Uterus (tissue), 4 donors: ENCODE data around the gene NRXN3. TPM values are rescaled to one million over a fixed set of nuclear protein-coding genes. Genes with fewer than 3 reads are reported as not detected.

ENCODE experiments used
- DNase-seq, 2 donors: peaks; one replicate each; pipeline ENCODE4 v3.0.0-alpha.2; 2019 to 2020
- H3K27ac ChIP-seq, 2 donors: fragments of 200-600 bp; sonication (generic); 1 replicate in 1 of 2; 2 replicates in 1 of 2; pipeline ENCODE4 v1.5.1; 2016 to 2018
- H3K27me3 ChIP-seq, 2 donors: fragments of 200-600 bp; sonication (generic); one replicate each; pipeline ENCODE4 v1.5.1; 2018 to 2019; ENCODE audit warnings: control low read depth in 1 of 2
- H3K36me3 ChIP-seq, 2 donors: fragments of 200-600 bp; sonication (generic); one replicate each; pipeline ENCODE4 v1.5.1; 2019; ENCODE audit warnings: control low read depth in 1 of 2
- H3K4me1 ChIP-seq, 2 donors: fragments of 200-600 bp; sonication (generic); one replicate each; pipeline ENCODE4 v1.5.1; 2018 to 2019; ENCODE audit warnings: control low read depth in 1 of 2
- H3K4me3 ChIP-seq, 2 donors: fragments of 200-600 bp; sonication (generic); 1 replicate in 1 of 2; 2 replicates in 1 of 2; pipeline ENCODE4 v1.5.1; 2018 to 2019; ENCODE audit warnings: mild to moderate bottlenecking in 1 of 2
- H3K9me3 ChIP-seq, 2 donors: fragments of 200-600 bp; sonication (generic); one replicate each; pipeline ENCODE4 v1.5.1; 2019; ENCODE audit warnings: control low read depth in 1 of 2
- POLR2A ChIP-seq, 2 donors: fragments of 450-650 bp; IDR thresholded peaks; one replicate each; pipeline ENCODE4 v1.6.1; 2016; ENCODE audit warnings: antibody characterized with exemption in 2 of 2, mild to moderate bottlenecking in 1 of 2, moderate library complexity in 1 of 2
- intact Hi-C: fragments of 100-400 bp; cut with DNase I; formaldehyde crosslinking; loops from one replicate; pipeline ENCODE4 v1.15.1; 2023; ENCODE audit warnings: low total_unique reads
- total RNA-seq, 4 donors: library from RNA; depleted of rRNA in 3 of 4; stranded (reverse); fragments of >200 nt in 3 of 4; gene quantifications; one replicate each; pipeline versions ENCODE4 v1.1.0 to v1.2.4, GENCODE V29; 2014 to 2023
- TF ChIP-seq, protein P1 (sequence below), 4 experiments: fragments of 200-600 bp in 2 of 4; fragments of 450-650 bp in 2 of 4; sonication (generic) in 2 of 4; IDR thresholded peaks; one replicate each; pipeline ENCODE4 v1.5.1; 2016 to 2019; ENCODE audit warnings: antibody characterized with exemption in 4 of 4, mild to moderate bottlenecking in 2 of 4, moderate library complexity in 1 of 4
- donor health status: DM: yes; HTN: yes; CAD: no.

The NRXN3 gene
- total RNA-seq, 4 donors from 2014 or later, result 2.9 to 17.0 (median 4.4) TPM

DNA sequence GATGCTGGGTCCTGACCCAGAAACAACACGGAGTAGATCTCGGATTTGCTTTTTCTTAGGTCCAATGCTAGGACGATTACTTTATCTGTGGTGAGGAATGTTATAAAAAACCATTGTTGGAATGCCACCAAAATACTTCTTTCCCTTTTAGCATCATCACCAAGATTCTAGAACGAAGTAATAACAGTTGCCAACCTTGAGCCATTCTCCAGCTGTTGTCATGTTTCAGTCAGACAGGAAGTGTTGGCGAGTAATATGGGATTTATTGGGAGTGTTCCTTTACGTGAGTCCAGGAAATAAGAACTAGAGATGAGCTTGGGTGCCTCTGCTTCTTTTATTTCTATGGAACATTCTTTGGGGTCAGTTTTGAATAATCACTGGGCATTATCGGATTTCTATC lies 1148.2 kb downstream of the NRXN3 start:
- no peak for TF ChIP-seq POLR2A (IDR thresholded peaks at IDR 0.05)
- TF ChIP-seq, protein P1, sequence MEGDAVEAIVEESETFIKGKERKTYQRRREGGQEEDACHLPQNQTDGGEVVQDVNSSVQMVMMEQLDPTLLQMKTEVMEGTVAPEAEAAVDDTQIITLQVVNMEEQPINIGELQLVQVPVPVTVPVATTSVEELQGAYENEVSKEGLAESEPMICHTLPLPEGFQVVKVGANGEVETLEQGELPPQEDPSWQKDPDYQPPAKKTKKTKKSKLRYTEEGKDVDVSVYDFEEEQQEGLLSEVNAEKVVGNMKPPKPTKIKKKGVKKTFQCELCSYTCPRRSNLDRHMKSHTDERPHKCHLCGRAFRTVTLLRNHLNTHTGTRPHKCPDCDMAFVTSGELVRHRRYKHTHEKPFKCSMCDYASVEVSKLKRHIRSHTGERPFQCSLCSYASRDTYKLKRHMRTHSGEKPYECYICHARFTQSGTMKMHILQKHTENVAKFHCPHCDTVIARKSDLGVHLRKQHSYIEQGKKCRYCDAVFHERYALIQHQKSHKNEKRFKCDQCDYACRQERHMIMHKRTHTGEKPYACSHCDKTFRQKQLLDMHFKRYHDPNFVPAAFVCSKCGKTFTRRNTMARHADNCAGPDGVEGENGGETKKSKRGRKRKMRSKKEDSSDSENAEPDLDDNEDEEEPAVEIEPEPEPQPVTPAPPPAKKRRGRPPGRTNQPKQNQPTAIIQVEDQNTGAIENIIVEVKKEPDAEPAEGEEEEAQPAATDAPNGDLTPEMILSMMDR (IDR thresholded peaks at IDR 0.05), result no peak
- H3K27ac ChIP-seq, result no peak overlapping the region
- no peak overlapping the region for H3K4me3 ChIP-seq
- H3K9me3 ChIP-seq, result no peaks in the 10 kb centered on the region
- H3K27me3 ChIP-seq, result no peaks in the 10 kb centered on the region
- intact Hi-C loops, result no loop called here
- no peaks in the 10 kb centered on the region for H3K4me1 ChIP-seq
- DNase-seq, result no peak
- H3K36me3 ChIP-seq, result no peaks in the 10 kb centered on the region

DNA sequence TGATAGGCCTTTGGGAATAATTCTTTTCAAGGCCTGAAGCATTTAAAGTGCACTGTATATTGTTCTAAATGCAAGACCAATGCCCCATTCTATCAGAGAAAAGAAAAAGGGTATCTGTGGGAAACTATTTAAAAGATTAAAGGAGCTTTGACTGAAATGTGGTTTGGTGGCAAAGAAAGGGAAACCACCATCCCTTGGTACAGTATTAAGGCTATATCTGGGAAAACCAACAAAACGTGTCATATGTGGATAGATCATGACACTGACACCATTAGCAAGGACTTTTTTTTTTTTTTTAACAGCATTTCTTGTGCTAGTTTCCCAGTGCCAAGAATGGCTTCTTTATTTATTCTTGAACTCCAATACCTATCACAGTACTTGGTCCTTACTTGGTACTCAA lies 1150.4 kb downstream of the NRXN3 start:
- no peaks in the 10 kb centered on the region for H3K36me3 ChIP-seq
- no peak overlapping the region for H3K27ac ChIP-seq
- no peak overlapping the region for H3K4me3 ChIP-seq
- H3K9me3 ChIP-seq, result no peaks in the 10 kb centered on the region
- H3K27me3 ChIP-seq, result no peaks in the 10 kb centered on the region
- no peaks in the 10 kb centered on the region for H3K4me1 ChIP-seq
- no peak for TF ChIP-seq POLR2A (IDR thresholded peaks at IDR 0.05)
- TF ChIP-seq, protein P1 (IDR thresholded peaks at IDR 0.05), result no peak
- intact Hi-C loops, result no loop called here
- DNase-seq, result no peak

DNA sequence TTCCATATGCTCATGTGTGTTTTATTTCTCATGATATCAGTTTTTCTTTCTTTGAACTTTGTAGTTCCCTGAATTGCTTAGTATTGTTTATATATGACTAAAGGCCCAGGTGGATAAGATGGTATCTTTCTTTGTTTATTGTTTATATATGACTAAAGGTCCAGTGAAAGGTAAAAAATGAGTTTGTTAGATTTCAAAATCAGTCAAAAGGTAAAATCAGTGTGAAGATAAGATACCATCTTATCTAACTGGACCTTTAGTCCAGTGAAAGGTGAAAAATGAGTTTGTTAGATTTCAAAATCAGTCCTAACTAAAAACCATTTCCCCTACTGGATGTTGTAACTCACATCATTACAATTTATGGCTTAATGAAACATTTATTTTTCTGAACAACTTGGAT lies 1150.9 kb downstream of the NRXN3 start:
- TF ChIP-seq, protein P1 (IDR thresholded peaks at IDR 0.05), result no peak
- TF ChIP-seq POLR2A (IDR thresholded peaks at IDR 0.05), result no peak
- no peaks in the 10 kb centered on the region for H3K9me3 ChIP-seq
- H3K4me3 ChIP-seq, result no peak overlapping the region
- intact Hi-C loops, result no loop called here
- no peak for DNase-seq
- H3K27me3 ChIP-seq, result no peaks in the 10 kb centered on the region
- H3K36me3 ChIP-seq, result no peaks in the 10 kb centered on the region
- no peak overlapping the region for H3K27ac ChIP-seq
- no peaks in the 10 kb centered on the region for H3K4me1 ChIP-seq

DNA sequence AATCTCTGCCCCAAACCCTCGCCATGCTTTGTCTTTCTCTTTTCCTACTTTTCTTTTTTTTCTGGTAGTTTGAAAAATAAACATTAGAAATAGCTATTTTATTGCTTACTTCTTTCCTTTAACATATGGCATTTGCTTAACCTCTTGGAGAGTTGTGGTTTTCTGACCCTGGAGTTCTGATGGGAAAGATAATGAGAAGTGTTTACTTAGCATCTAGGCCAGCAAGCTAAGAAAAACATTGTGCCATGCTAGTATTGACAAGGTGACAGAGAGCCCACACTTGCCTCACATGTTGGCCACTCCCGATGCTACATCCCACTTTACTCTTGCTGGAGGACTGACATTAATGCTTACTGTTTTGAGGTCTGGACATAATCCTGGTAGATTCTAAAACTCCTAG lies 1154.9 kb downstream of the NRXN3 start:
- Histone ChIP-seq H3K4me3 (no peak overlapping the region), H3K4me1 (no peaks in the 10 kb centered on the region)
- no peak for TF ChIP-seq POLR2A (IDR thresholded peaks at IDR 0.05)
- TF ChIP-seq, protein P1 (IDR thresholded peaks at IDR 0.05), result no peak

DNA sequence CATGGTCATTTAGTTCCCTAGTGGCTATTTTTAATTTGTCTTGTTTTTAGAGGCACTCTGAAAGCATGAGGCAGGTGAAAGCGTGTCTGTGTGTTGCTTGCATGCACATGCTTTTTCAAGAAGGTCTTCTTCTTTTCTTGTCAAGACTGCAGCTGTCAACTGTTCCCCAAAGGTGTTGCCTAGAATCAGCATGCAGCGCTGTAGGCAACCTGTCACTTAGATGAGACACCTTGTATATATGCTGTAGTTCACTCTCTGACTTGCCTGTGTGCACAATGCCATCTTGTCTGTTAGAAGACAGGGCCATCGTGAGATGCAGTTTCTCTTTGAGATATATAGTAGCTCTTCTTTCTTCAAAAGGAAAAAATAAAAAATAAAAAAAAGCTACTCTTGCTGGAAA lies 1155.4 kb downstream of the NRXN3 start:
- Histone ChIP-seq H3K27me3 (no peaks in the 10 kb centered on the region), H3K4me1 (no peaks in the 10 kb centered on the region), H3K4me3 (no peak overlapping the region), H3K36me3 (no peaks in the 10 kb centered on the region), H3K9me3 (no peaks in the 10 kb centered on the region), H3K27ac (no peak overlapping the region)
- TF ChIP-seq, protein P1 (IDR thresholded peaks at IDR 0.05), result no peak
- no peak for TF ChIP-seq POLR2A (IDR thresholded peaks at IDR 0.05)
- DNase-seq, result no peak
- intact Hi-C loops, result no loop called here

More for the DNA sequence above, 1154.9 kb downstream of the NRXN3 start:
- intact Hi-C loops, result no loop called here
- Histone ChIP-seq H3K27ac (no peak overlapping the region), H3K36me3 (no peaks in the 10 kb centered on the region), H3K9me3 (no peaks in the 10 kb centered on the region), H3K27me3 (no peaks in the 10 kb centered on the region)
- no peak for DNase-seq
